CD4-positive, alpha-beta T cell treated with Interleukin-4 for 4 hours (primary cell): ENCODE results near the gene LTBP2.
A peak's percentile ranks its signal among the peaks of the same experiment; 100 is the strongest.

Experiments
- DNase-seq: peaks from one replicate; pipeline ENCODE4 v3.0.0-alpha.2; 2020

The LTBP2 gene

GRCh38 chr14:74610866-74611649, 979 bp downstream of the LTBP2 start:
- no peak for DNase-seq

- DNase-seq, result no peak
Measured at GRCh38 chr14:74610199-74610865, 1.7 kb downstream of the LTBP2 start.

GRCh38 chr14:74609721-74610120, 2.3 kb downstream of the LTBP2 start:
- no peak for DNase-seq

- DNase-seq, result peak; percentile 82
Measured at GRCh38 chr14:74608959-74609611, 3.0 kb downstream of the LTBP2 start.

GRCh38 chr14:74606727-74607126, 5.3 kb downstream of the LTBP2 start:
- DNase-seq, result no peak

- DNase-seq, result no peak
Measured at GRCh38 chr14:74605531-74606223, 6.4 kb downstream of the LTBP2 start.

- no peak for DNase-seq
Measured at GRCh38 chr14:74604911-74605310, 7.1 kb downstream of the LTBP2 start.

GRCh38 chr14:74604157-74604556, 7.9 kb downstream of the LTBP2 start:
- no peak for DNase-seq

- no peak for DNase-seq
Measured at GRCh38 chr14:74601982-74602381, 10.1 kb downstream of the LTBP2 start.

- no peak for DNase-seq
Measured at GRCh38 chr14:74599946-74600345, 12.1 kb downstream of the LTBP2 start.

GRCh38 chr14:74599321-74599761, 12.7 kb downstream of the LTBP2 start:
- DNase-seq, result no peak

- DNase-seq, result no peak
Measured at GRCh38 chr14:74596741-74597450, 15.1 kb downstream of the LTBP2 start.

GRCh38 chr14:74595006-74595735, 16.9 kb downstream of the LTBP2 start:
- DNase-seq, result no peak

- DNase-seq, result no peak
Measured at GRCh38 chr14:74594606-74595005, 17.4 kb downstream of the LTBP2 start.

- no peak for DNase-seq
Measured at GRCh38 chr14:74594029-74594428, 18.0 kb downstream of the LTBP2 start.

- no peak for DNase-seq
Measured at GRCh38 chr14:74593241-74593953, 18.6 kb downstream of the LTBP2 start.

- no peak for DNase-seq
Measured at GRCh38 chr14:74592476-74593201, 19.4 kb downstream of the LTBP2 start.

- DNase-seq, result no peak
Measured at GRCh38 chr14:74591899-74592298, 20.1 kb downstream of the LTBP2 start.

GRCh38 chr14:74591394-74591793, 20.6 kb downstream of the LTBP2 start:
- DNase-seq, result no peak

GRCh38 chr14:74589291-74589879, 22.7 kb downstream of the LTBP2 start:
- no peak for DNase-seq
